GM19324 (cell line): ENCODE measurements around the gene UBE2D2.

Experiments
- ATAC-seq: cut with Tn5 transposase; IDR thresholded peaks from one replicate; pipeline ENCODE4 v1.9.1; 2021; ENCODE audit warnings: mild to moderate bottlenecking, moderate library complexity; ENCODE audit not compliant: unreplicated experiment, low FRiP score

UBE2D2 gene

GRCh38 chr5:139669662-139670368 is 108.7 kb downstream of the UBE2D2 start:
- ATAC-seq, result peak; percentile 37

GRCh38 chr5:139670369-139671095 is 109.4 kb downstream of the UBE2D2 start:
- ATAC-seq, result peak; percentile 57

- no peak for ATAC-seq
These were observed 110.1 kb downstream of the UBE2D2 start for GRCh38 chr5:139671096-139671841.

GRCh38 chr5:139675213-139675612 is 114.1 kb downstream of the UBE2D2 start:
- no peak for ATAC-seq

- ATAC-seq, result no peak
These were observed 114.7 kb downstream of the UBE2D2 start for GRCh38 chr5:139675825-139676224.

- ATAC-seq, result no peak
These were observed 115.3 kb downstream of the UBE2D2 start for GRCh38 chr5:139676406-139676805.

- no peak for ATAC-seq
These were observed 116.0 kb downstream of the UBE2D2 start for GRCh38 chr5:139676951-139677735.
